HG02642 (cell line): ENCODE data around the gene GPD1L.

Source experiments
- ATAC-seq: cut with Tn5 transposase; IDR thresholded peaks from one replicate; pipeline ENCODE4 v1.9.1; 2021; ENCODE audit warnings: mild to moderate bottlenecking; ENCODE audit not compliant: unreplicated experiment, poor library complexity

The GPD1L gene

GRCh38 chr3:32132706-32133105 is 26.3 kb downstream of the GPD1L start:
- no peak for ATAC-seq

GRCh38 chr3:32136703-32137102 is 30.3 kb downstream of the GPD1L start:
- ATAC-seq, result no peak

GRCh38 chr3:32137870-32138269 is 31.4 kb downstream of the GPD1L start:
- no peak for ATAC-seq

- no peak for ATAC-seq
These were observed 32.2 kb downstream of the GPD1L start for GRCh38 chr3:32138545-32139104.

GRCh38 chr3:32140943-32141342 is 34.5 kb downstream of the GPD1L start:
- no peak for ATAC-seq

- ATAC-seq, result peak; percentile 79
These were observed 37.7 kb downstream of the GPD1L start for GRCh38 chr3:32143849-32144757.

- ATAC-seq, result no peak
These were observed 40.4 kb downstream of the GPD1L start for GRCh38 chr3:32146746-32147211.

GRCh38 chr3:32147509-32147908 is 41.1 kb downstream of the GPD1L start:
- ATAC-seq, result no peak

GRCh38 chr3:32147933-32148332 is 41.5 kb downstream of the GPD1L start:
- no peak for ATAC-seq

GRCh38 chr3:32148351-32148750 is 41.9 kb downstream of the GPD1L start:
- ATAC-seq, result no peak

- no peak for ATAC-seq
These were observed 47.2 kb downstream of the GPD1L start for GRCh38 chr3:32153414-32154204.

GRCh38 chr3:32154205-32154579 is 47.8 kb downstream of the GPD1L start:
- ATAC-seq, result no peak

- no peak for ATAC-seq
These were observed 48.7 kb downstream of the GPD1L start for GRCh38 chr3:32155117-32155516.

- ATAC-seq, result no peak
These were observed 51.3 kb downstream of the GPD1L start for GRCh38 chr3:32157600-32158264.

GRCh38 chr3:32160706-32161214 is 54.3 kb downstream of the GPD1L start:
- no peak for ATAC-seq

- no peak for ATAC-seq
These were observed 59.0 kb downstream of the GPD1L start for GRCh38 chr3:32165442-32165841.

- no peak for ATAC-seq
These were observed 60.2 kb downstream of the GPD1L start for GRCh38 chr3:32166654-32167053.

- no peak for ATAC-seq
These were observed 66.0 kb downstream of the GPD1L start for GRCh38 chr3:32172420-32172819.

GRCh38 chr3:32175607-32176197 is 69.3 kb downstream of the GPD1L start:
- ATAC-seq, result no peak
